Activated CD4-positive, alpha-beta T cell treated with anti-CD3 and anti-CD28 coated beads for 1 hour (primary cell): Measurements from ENCODE around the gene PTPN3.
"Not testable (repeated sequence)": the region's sequence is repeated elsewhere in the genome, so short reads cannot be mapped to it uniquely, and the experiment has no call there.

Source experiments
- DNase-seq: peaks from one replicate; pipeline ENCODE4 v3.0.0-alpha.2; 2020

PTPN3 gene

GRCh38 chr9:109382585-109382984, 115.5 kb downstream of the PTPN3 start:
- DNase-seq = no peak

- no peak for DNase-seq
Measured at GRCh38 chr9:109382182-109382581, 115.9 kb downstream of the PTPN3 start.

GRCh38 chr9:109381011-109381729, 116.9 kb downstream of the PTPN3 start:
- no peak for DNase-seq

- no peak for DNase-seq
Measured at GRCh38 chr9:109379513-109379912, 118.6 kb downstream of the PTPN3 start.

- no peak for DNase-seq
Measured at GRCh38 chr9:109378316-109378715, 119.8 kb downstream of the PTPN3 start.

- DNase-seq = no peak
Measured at GRCh38 chr9:109372246-109372645, 125.9 kb downstream of the PTPN3 start.

- DNase-seq = no peak
Measured at GRCh38 chr9:109371374-109371773, 126.7 kb downstream of the PTPN3 start.

- DNase-seq = no peak
Measured at GRCh38 chr9:109369285-109369684, 128.8 kb downstream of the PTPN3 start.

- DNase-seq = no peak
Measured at GRCh38 chr9:109360771-109361170, 137.3 kb downstream of the PTPN3 start.

- not testable (repeated sequence) for DNase-seq
Measured at GRCh38 chr9:109358968-109359603, 139.0 kb downstream of the PTPN3 start.

- DNase-seq = no peak
Measured at GRCh38 chr9:109355564-109356297, 142.4 kb downstream of the PTPN3 start.

- no peak for DNase-seq
Measured at GRCh38 chr9:109354190-109354589, 143.9 kb downstream of the PTPN3 start.

- no peak for DNase-seq
Measured at GRCh38 chr9:109351032-109351431, 147.1 kb downstream of the PTPN3 start.

- no peak for DNase-seq
Measured at GRCh38 chr9:109349421-109349846, 148.7 kb downstream of the PTPN3 start.

GRCh38 chr9:109346904-109347303, 151.2 kb downstream of the PTPN3 start:
- DNase-seq = no peak

- DNase-seq = no peak
Measured at GRCh38 chr9:109344866-109345265, 153.2 kb downstream of the PTPN3 start.

GRCh38 chr9:109342878-109343277, 155.2 kb downstream of the PTPN3 start:
- no peak for DNase-seq

- DNase-seq = no peak
Measured at GRCh38 chr9:109341561-109341960, 156.5 kb downstream of the PTPN3 start.

GRCh38 chr9:109340979-109341378, 157.1 kb downstream of the PTPN3 start:
- not testable (repeated sequence) for DNase-seq

- DNase-seq = no peak
Measured at GRCh38 chr9:109336409-109336808, 161.7 kb downstream of the PTPN3 start.

- no peak for DNase-seq
Measured at GRCh38 chr9:109335929-109336328, 162.2 kb downstream of the PTPN3 start.

GRCh38 chr9:109335121-109335520, 163.0 kb downstream of the PTPN3 start:
- no peak for DNase-seq

- no peak for DNase-seq
Measured at GRCh38 chr9:109331353-109331752, 166.8 kb downstream of the PTPN3 start.
